PC-3 (cell line): Measurements from ENCODE around the gene SPR. TPM values are rescaled to one million over a fixed set of nuclear protein-coding genes. Genes with fewer than 3 reads are reported as not detected.

Experiments
- ATAC-seq: fragments of 200-7000 bp; cut with Tn5 transposase; 2 replicates; pipeline ENCODE4 v1.9.1; 2020; ENCODE audit warnings: mild to moderate bottlenecking, moderate library complexity
- BruUV-seq: library from RNA; stranded (reverse); fragments of 400-500 nt; replicated peaks from 2 replicates; lab custom pipeline; 2021; lab: Mats Ljungman, UMichigan
- CTCF ChIA-PET: fragments of 300-600 bp; sonication (Branson Sonifier 250); formaldehyde crosslinking; loops from one replicate; lab custom pipeline; 2022; ENCODE audit warnings: antibody characterized with exemption; lab: Charles Lee
- POLR2A ChIA-PET: fragments of 300-600 bp; sonication (Branson Sonifier 250); formaldehyde crosslinking; loops from one replicate; lab custom pipeline; 2022; ENCODE audit warnings: antibody characterized with exemption; ENCODE audit not compliant: unreplicated experiment; lab: Charles Lee
- DNase-seq: peaks from one replicate; pipeline ENCODE4 v3.0.0-alpha.2; 2015
- H2AFZ ChIP-seq: fragments of 300-600 bp; sonication (generic); 2 replicates; pipeline ENCODE4 v1.6.0; 2016; ENCODE audit warnings: antibody characterized with exemption, low read length
- H3F3A ChIP-seq: fragments of 300-600 bp; sonication (generic); one replicate; pipeline ENCODE4 v1.6.0; 2017; ENCODE audit warnings: antibody characterized with exemption, low read length, control low read depth, mild to moderate bottlenecking; ENCODE audit not compliant: unreplicated experiment
- H3K27ac ChIP-seq: fragments of 300-600 bp; sonication (generic); 2 replicates; pipeline ENCODE4 v1.5.1; 2016; ENCODE audit warnings: mild to moderate bottlenecking, low read length
- H3K27me3 ChIP-seq: fragments of 300-600 bp; sonication (generic); 2 replicates; pipeline ENCODE4 v1.6.1; 2016; ENCODE audit warnings: low read length, mixed read lengths
- H3K36me3 ChIP-seq: fragments of 300-600 bp; sonication (generic); 2 replicates; pipeline ENCODE4 v1.6.1; 2016; ENCODE audit warnings: low read depth, mixed run types, low read length, mixed read lengths
- H3K4me1 ChIP-seq: fragments of 300-600 bp; sonication (generic); 2 replicates; pipeline ENCODE4 v1.5.1; 2016; ENCODE audit warnings: low read length; ENCODE audit not compliant: insufficient read depth
- H3K4me2 ChIP-seq: fragments of 300-600 bp; sonication (generic); 2 replicates; pipeline ENCODE4 v1.6.0; 2016; ENCODE audit warnings: low read length
- H3K4me3 ChIP-seq: fragments of 300-600 bp; sonication (generic); 2 replicates; pipeline ENCODE4 v1.5.1; 2016; ENCODE audit warnings: mild to moderate bottlenecking, low read length, mixed read lengths
- H3K79me2 ChIP-seq: fragments of 300-600 bp; sonication (generic); 2 replicates; pipeline ENCODE4 v1.6.1; 2017; ENCODE audit warnings: low read length, mixed read lengths
- H3K9ac ChIP-seq: fragments of 300-600 bp; sonication (generic); 2 replicates; pipeline ENCODE4 v1.6.0; 2016; ENCODE audit warnings: mild to moderate bottlenecking, low read length
- H3K9me2 ChIP-seq: fragments of 300-600 bp; sonication (generic); replicated peaks from 2 replicates; pipeline ENCODE4 v1.6.1; 2016; ENCODE audit warnings: mixed run types, low read length, mixed read lengths
- H3K9me3 ChIP-seq: fragments of 300-600 bp; sonication (generic); 2 replicates; pipeline ENCODE4 v1.6.1; 2016; ENCODE audit warnings: low read length, mixed read lengths
- H4K20me1 ChIP-seq: fragments of 300-600 bp; sonication (generic); 2 replicates; pipeline ENCODE4 v1.6.1; 2016; ENCODE audit warnings: low read length, mixed read lengths
- CTCF ChIP-seq: fragments of 300-600 bp; sonication (generic); conservative IDR thresholded peaks from 2 replicates; pipeline ENCODE4 v1.5.1; 2017; ENCODE audit warnings: antibody characterized with exemption, low read depth, mild to moderate bottlenecking, low read length
- EZH2 ChIP-seq: fragments of 300-600 bp; sonication (generic); IDR thresholded peaks from one replicate; pipeline ENCODE4 v1.6.1; 2017; ENCODE audit warnings: antibody characterized with exemption, mild to moderate bottlenecking, low read length; ENCODE audit not compliant: unreplicated experiment
- EZH2phosphoT487 ChIP-seq: fragments of 300-600 bp; sonication (generic); IDR thresholded peaks from 2 replicates; pipeline ENCODE4 v1.6.1; 2018; ENCODE audit warnings: mild to moderate bottlenecking, antibody characterized with exemption, low read length, borderline replicate concordance
- intact Hi-C: fragments of 100-400 bp; cut with micrococcal nuclease; formaldehyde crosslinking; loops from 2 replicates; pipeline ENCODE4 v1.9.0; 2023
- total RNA-seq: library from RNA; depleted of rRNA; stranded (reverse); fragments of >200 nt; gene quantifications from 2 replicates; pipeline ENCODE4 v1.2.3, GENCODE V29; 2014

The SPR gene
- total RNA-seq, 1 experiment from 2014 or later: 69.4 TPM

GRCh38 chr2:72929010-72929409 lies 41.8 kb downstream of the SPR start:
- Histone ChIP-seq H4K20me1 (no peaks in the 10 kb centered on the region), H3K9ac (no peak overlapping the region), H3K4me3 (no peak overlapping the region), H3K27me3 (peaks cover 58% of the 10 kb centered on the region), H3K4me2 (no peak overlapping the region), H3K9me2 (no peaks in the 10 kb centered on the region), H3F3A (no peaks in the 10 kb centered on the region), H3K4me1 (peaks cover 9% of the 10 kb centered on the region), H2AFZ (no peak overlapping the region), H3K9me3 (no peaks in the 10 kb centered on the region), H3K36me3 (no peaks in the 10 kb centered on the region), H3K79me2 (no peaks in the 10 kb centered on the region), H3K27ac (no peak overlapping the region)
- TF ChIP-seq CTCF (no peak), EZH2phosphoT487 (no peak), EZH2 (no peak)
- POLR2A ChIA-PET: no interaction called here
- no peak for ATAC-seq
- DNase-seq: no peak
- intact Hi-C loops: no loop called here
- CTCF ChIA-PET: no interaction called here
- BruUV-seq: no TSS peak

GRCh38 chr2:72931280-72931910 lies 44.2 kb downstream of the SPR start:
- no peaks in the 10 kb centered on the region for H3F3A ChIP-seq

More at GRCh38 chr2:72931280-72931910, 44.2 kb downstream of the SPR start:
- H3K4me1 ChIP-seq: peaks cover 9% of the 10 kb centered on the region
- H3K9me3 ChIP-seq: no peaks in the 10 kb centered on the region
- ChIA-PET POLR2A (no interaction called here), CTCF (no interaction called here)
- H3K4me3 ChIP-seq: no peak overlapping the region
- H3K36me3 ChIP-seq: no peaks in the 10 kb centered on the region
- H3K27ac ChIP-seq: no peak overlapping the region
- H3K9ac ChIP-seq: no peak overlapping the region
- H2AFZ ChIP-seq: no peak overlapping the region
- intact Hi-C loops: no loop called here
- H3K79me2 ChIP-seq: no peaks in the 10 kb centered on the region
- no peak overlapping the region for H3K4me2 ChIP-seq
- peak; percentile 67 for DNase-seq
- H3K9me2 ChIP-seq: no peaks in the 10 kb centered on the region
- TF ChIP-seq CTCF (no peak), EZH2phosphoT487 (no peak), EZH2 (no peak)
- H4K20me1 ChIP-seq: no peaks in the 10 kb centered on the region
- BruUV-seq: no TSS peak
- peak; percentile 79 for ATAC-seq
- peaks cover 35% of the 10 kb centered on the region for H3K27me3 ChIP-seq
